Astrocyte (in vitro differentiated cells and primary cell): ENCODE data around the gene CRTC1. TPM values are rescaled to one million over a fixed set of nuclear protein-coding genes. Genes with fewer than 3 reads are reported as not detected.
"Not testable (repeated sequence)": the region's sequence is repeated elsewhere in the genome, so short reads cannot be mapped to it uniquely, and the experiment has no call there.

Experiments
- DNase-seq: peaks from one replicate; pipeline ENCODE4 v3.0.0-alpha.2; 2010; ENCODE audit warnings: low read depth
- FAIRE-seq: peaks from 2 replicates; lab custom pipeline; 2011; peaks lifted over from hg19 to GRCh38; lab: Jason Lieb, UNC
- H2AFZ ChIP-seq: 2 replicates; pipeline ENCODE4 v1.6.0; 2012; ENCODE audit warnings: low read depth, low read length, inconsistent platforms
- H3K27ac ChIP-seq: 2 replicates; pipeline ENCODE4 v1.5.1; 2011; ENCODE audit warnings: low read depth, low read length, inconsistent platforms
- H3K27me3 ChIP-seq: 2 replicates; pipeline ENCODE4 v1.6.0; 2011; ENCODE audit warnings: low read length, inconsistent platforms; ENCODE audit not compliant: insufficient read depth
- H3K36me3 ChIP-seq: 2 replicates; pipeline ENCODE4 v1.5.1; 2011; ENCODE audit warnings: low read length, inconsistent platforms; ENCODE audit not compliant: insufficient read depth
- H3K4me1 ChIP-seq: 2 replicates; pipeline ENCODE4 v1.5.1; 2011; ENCODE audit warnings: low read length, inconsistent platforms; ENCODE audit not compliant: insufficient read depth
- H3K4me2 ChIP-seq: 2 replicates; pipeline ENCODE4 v1.6.0; 2012; ENCODE audit warnings: low read length, inconsistent platforms
- H3K4me3 ChIP-seq: 2 replicates; pipeline ENCODE4 v1.5.1; 2011; ENCODE audit warnings: low read depth, mild to moderate bottlenecking, low read length, inconsistent platforms; ENCODE audit not compliant: insufficient read depth
- H3K79me2 ChIP-seq: 2 replicates; pipeline ENCODE4 v1.6.0; 2012; ENCODE audit warnings: mild to moderate bottlenecking, low read length, inconsistent platforms; ENCODE audit not compliant: insufficient read depth
- H3K9ac ChIP-seq: 2 replicates; pipeline ENCODE4 v1.6.0; 2012; ENCODE audit warnings: mild to moderate bottlenecking, low read length, inconsistent platforms
- H3K9me3 ChIP-seq: 2 replicates; pipeline ENCODE4 v1.5.1; 2012; ENCODE audit warnings: low read depth, mild to moderate bottlenecking, low read length, inconsistent platforms; ENCODE audit not compliant: insufficient read depth
- H4K20me1 ChIP-seq: 2 replicates; pipeline ENCODE4 v1.6.0; 2012; ENCODE audit warnings: low read length, inconsistent platforms; ENCODE audit not compliant: insufficient read depth
- H3K27ac Mint-ChIP-seq: one replicate; pipeline ENCODE4 v1.8.0; 2021; ENCODE audit warnings: mild to moderate bottlenecking, mixed read lengths; ENCODE audit not compliant: unreplicated experiment
- H3K27me3 Mint-ChIP-seq: one replicate; pipeline ENCODE4 v1.8.0; 2021; ENCODE audit warnings: low read depth, mixed read lengths; ENCODE audit not compliant: unreplicated experiment
- H3K36me3 Mint-ChIP-seq: one replicate; pipeline ENCODE4 v1.8.0; 2021; ENCODE audit warnings: low read depth, mixed read lengths; ENCODE audit not compliant: unreplicated experiment
- H3K4me1 Mint-ChIP-seq: one replicate; pipeline ENCODE4 v1.8.0; 2021; ENCODE audit warnings: low read depth, mixed read lengths; ENCODE audit not compliant: unreplicated experiment
- H3K4me3 Mint-ChIP-seq: one replicate; pipeline ENCODE4 v1.8.0; 2021; ENCODE audit warnings: mild to moderate bottlenecking, moderate library complexity, mixed read lengths; ENCODE audit not compliant: unreplicated experiment
- H3K9me3 Mint-ChIP-seq: one replicate; pipeline ENCODE4 v1.8.0; 2021; ENCODE audit warnings: mild to moderate bottlenecking, mixed read lengths; ENCODE audit not compliant: unreplicated experiment
- EZH2 ChIP-seq: IDR thresholded peaks from 2 replicates; pipeline ENCODE4 v1.6.1; 2012; ENCODE audit warnings: mild to moderate bottlenecking, low read length, inconsistent platforms; ENCODE audit not compliant: insufficient read depth
- total RNA-seq: library from RNA; stranded (reverse); gene quantifications from 2 replicates; pipeline ENCODE4 v1.2.1, GENCODE V29; 2021
- TF ChIP-seq, protein P1 (sequence below): IDR thresholded peaks from 2 replicates; pipeline ENCODE4 v1.5.1; 2011; ENCODE audit warnings: low read depth, mild to moderate bottlenecking, inconsistent platforms, low read length, moderate library complexity; ENCODE audit not compliant: insufficient read depth

The CRTC1 gene
- total RNA-seq, 1 donor from 2014 or later: 8.4 TPM

DNA sequence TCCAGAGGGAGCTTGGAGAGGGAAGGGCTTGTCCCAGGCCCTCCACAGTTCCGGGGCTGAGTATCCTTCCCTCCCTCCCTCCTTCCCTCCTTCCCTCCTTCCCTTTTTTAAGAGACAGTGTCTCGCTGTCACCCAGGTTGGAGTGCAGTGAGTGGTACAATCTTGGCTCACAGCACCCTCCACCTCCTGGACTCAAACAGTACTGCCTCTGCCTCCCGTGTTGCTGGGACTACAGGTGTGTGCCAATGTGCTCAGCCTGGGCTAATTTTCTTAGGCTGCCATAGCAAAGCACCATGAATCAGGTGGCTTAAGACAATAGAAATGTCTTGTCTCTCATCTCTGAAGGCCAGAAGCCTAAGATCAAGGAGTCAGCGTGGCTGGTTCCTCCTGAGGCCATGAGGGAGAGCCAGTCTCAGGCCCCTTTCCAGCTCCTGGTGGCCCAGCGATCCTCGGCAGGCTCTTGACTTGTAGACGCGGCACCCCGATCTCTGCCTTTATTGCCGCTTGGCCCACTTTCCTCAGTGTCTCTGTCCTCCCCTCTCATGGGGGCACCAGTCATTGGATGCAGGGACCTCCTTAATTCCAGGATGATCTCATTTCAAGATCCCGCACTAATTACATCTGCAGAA is 47.5 kb downstream of the CRTC1 start:
- H4K20me1 ChIP-seq: peaks cover 64% of the 10 kb centered on the region
- Mint-ChIP-seq H3K27ac (no peak overlapping the region), H3K4me3 (no peak overlapping the region), H3K4me1 (peaks cover 10% of the 10 kb centered on the region), H3K27me3 (peaks cover 3% of the 10 kb centered on the region), H3K9me3 (no peaks in the 10 kb centered on the region), H3K36me3 (peaks cover 6% of the 10 kb centered on the region)
- DNase-seq (no peak), FAIRE-seq (no peak)
- no peak overlapping the region for H3K4me2 ChIP-seq
- H3K79me2 ChIP-seq: no peaks in the 10 kb centered on the region
- H3K4me3 ChIP-seq: no peak overlapping the region
- H3K36me3 ChIP-seq: no peaks in the 10 kb centered on the region
- H3K4me1 ChIP-seq: peaks cover 12% of the 10 kb centered on the region
- TF ChIP-seq, protein P1, sequence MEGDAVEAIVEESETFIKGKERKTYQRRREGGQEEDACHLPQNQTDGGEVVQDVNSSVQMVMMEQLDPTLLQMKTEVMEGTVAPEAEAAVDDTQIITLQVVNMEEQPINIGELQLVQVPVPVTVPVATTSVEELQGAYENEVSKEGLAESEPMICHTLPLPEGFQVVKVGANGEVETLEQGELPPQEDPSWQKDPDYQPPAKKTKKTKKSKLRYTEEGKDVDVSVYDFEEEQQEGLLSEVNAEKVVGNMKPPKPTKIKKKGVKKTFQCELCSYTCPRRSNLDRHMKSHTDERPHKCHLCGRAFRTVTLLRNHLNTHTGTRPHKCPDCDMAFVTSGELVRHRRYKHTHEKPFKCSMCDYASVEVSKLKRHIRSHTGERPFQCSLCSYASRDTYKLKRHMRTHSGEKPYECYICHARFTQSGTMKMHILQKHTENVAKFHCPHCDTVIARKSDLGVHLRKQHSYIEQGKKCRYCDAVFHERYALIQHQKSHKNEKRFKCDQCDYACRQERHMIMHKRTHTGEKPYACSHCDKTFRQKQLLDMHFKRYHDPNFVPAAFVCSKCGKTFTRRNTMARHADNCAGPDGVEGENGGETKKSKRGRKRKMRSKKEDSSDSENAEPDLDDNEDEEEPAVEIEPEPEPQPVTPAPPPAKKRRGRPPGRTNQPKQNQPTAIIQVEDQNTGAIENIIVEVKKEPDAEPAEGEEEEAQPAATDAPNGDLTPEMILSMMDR: no peak
- TF ChIP-seq EZH2: no peak
- H2AFZ ChIP-seq: no peak overlapping the region
- no peaks in the 10 kb centered on the region for H3K9me3 ChIP-seq
- H3K27ac ChIP-seq: no peak overlapping the region
- no peaks in the 10 kb centered on the region for H3K27me3 ChIP-seq
- no peak overlapping the region for H3K9ac ChIP-seq

DNA sequence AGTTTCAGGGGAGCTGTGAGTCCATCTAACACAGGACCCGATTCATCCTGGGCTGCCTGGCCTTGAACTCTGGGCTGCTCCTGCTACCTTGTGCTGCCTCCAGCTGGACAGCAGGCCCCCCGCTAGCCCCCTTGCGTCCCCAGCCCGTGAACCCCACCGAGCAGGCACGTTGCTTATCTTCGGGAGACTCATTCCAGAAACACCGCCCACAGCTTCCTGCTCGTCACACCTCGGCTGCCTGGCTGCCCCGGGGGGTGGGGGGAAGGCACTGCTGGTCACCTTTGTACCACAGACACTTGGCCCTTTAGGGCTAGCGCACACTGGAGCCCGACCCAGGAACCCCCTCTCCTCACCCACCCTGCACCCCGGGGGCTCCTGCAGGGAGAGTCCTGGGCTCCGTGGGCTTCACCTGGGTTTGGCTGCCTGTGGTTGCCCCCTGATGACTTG is 48.1 kb downstream of the CRTC1 start:
- Mint-ChIP-seq H3K36me3 (peaks cover 6% of the 10 kb centered on the region), H3K4me3 (no peak overlapping the region), H3K27ac (no peak overlapping the region), H3K9me3 (no peaks in the 10 kb centered on the region), H3K4me1 (peaks cover 10% of the 10 kb centered on the region), H3K27me3 (peaks cover 3% of the 10 kb centered on the region)
- H3K9ac ChIP-seq: no peak overlapping the region
- peaks cover 66% of the 10 kb centered on the region for H4K20me1 ChIP-seq
- H2AFZ ChIP-seq: no peak overlapping the region
- no peaks in the 10 kb centered on the region for H3K79me2 ChIP-seq
- no peak for FAIRE-seq
- no peak overlapping the region for H3K4me2 ChIP-seq
- peaks cover 12% of the 10 kb centered on the region for H3K4me1 ChIP-seq
- no peak overlapping the region for H3K27ac ChIP-seq
- no peaks in the 10 kb centered on the region for H3K9me3 ChIP-seq
- TF ChIP-seq EZH2: no peak
- TF ChIP-seq, protein P1: no peak
- H3K27me3 ChIP-seq: no peaks in the 10 kb centered on the region
- H3K4me3 ChIP-seq: no peak overlapping the region
- peak; percentile 26 for DNase-seq
- H3K36me3 ChIP-seq: no peaks in the 10 kb centered on the region

DNA sequence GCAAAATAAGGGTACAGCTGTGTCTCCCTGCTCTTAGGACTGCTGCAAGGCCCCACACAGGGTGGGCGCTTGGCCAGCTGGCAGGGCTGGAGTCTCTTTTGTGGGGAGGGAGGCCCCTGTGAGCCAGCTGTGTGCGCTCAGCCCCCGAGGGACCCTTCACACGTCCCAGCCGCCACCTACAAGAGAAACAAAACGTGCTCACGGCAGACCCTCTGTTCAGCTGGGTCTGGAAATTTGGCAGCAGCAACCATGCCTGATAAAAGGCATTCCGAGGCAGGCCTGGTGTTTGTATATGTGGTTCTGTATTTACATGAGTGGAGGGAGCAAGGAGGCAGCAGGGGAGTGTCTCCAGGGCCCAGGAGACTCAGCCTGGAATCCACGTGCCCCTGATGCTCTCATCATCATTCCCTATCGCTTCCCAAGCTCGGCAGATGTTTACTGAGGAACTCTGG is 49.7 kb downstream of the CRTC1 start:
- Histone ChIP-seq H3K27me3 (no peaks in the 10 kb centered on the region), H3K36me3 (no peaks in the 10 kb centered on the region), H3K4me2 (no peak overlapping the region), H3K27ac (no peak overlapping the region), H3K79me2 (no peaks in the 10 kb centered on the region), H2AFZ (no peak overlapping the region), H4K20me1 (peaks cover 73% of the 10 kb centered on the region), H3K9me3 (no peaks in the 10 kb centered on the region), H3K4me3 (no peak overlapping the region), H3K9ac (no peak overlapping the region), H3K4me1 (peaks cover 12% of the 10 kb centered on the region)
- TF ChIP-seq, protein P1: no peak
- TF ChIP-seq EZH2: no peak
- DNase-seq (peak; percentile 65), FAIRE-seq (no peak)
- H3K27me3 Mint-ChIP-seq: peaks cover 7% of the 10 kb centered on the region
- no peaks in the 10 kb centered on the region for H3K9me3 Mint-ChIP-seq
- H3K4me3 Mint-ChIP-seq: no peak overlapping the region
- H3K36me3 Mint-ChIP-seq: peaks cover 9% of the 10 kb centered on the region
- H3K27ac Mint-ChIP-seq: no peak overlapping the region
- H3K4me1 Mint-ChIP-seq: peaks cover 14% of the 10 kb centered on the region

DNA sequence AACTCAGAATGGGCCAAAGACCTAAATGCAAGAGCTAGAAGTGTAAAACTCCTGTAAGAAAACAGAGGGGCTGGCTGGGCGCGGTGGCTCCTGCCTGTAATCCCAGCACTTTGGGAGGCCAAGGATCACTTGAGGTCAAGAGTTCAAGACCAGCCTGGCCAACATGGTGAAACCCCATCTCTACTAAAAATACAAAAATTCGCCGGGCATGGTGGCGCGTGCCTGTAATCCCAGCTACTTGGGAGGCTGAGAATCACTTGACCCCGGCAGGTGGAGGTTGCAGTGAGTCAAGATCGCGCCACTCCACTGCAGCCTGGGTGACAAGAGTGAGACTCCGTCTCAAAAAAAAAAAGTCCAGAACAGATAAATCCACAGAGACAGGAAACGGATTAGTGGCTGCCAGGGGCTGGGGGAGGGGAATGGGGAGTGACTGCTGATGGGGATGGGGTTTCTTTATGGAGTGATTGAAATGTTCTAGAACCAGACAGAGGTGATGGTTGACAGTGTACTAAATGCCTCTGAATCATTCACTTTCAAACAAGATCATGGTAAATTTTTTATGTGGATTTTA is 50.4 kb downstream of the CRTC1 start:
- not testable (repeated sequence) for H3K9me3 ChIP-seq, H3K4me3 Mint-ChIP-seq, H3K27me3 ChIP-seq, H3K9me3 Mint-ChIP-seq, H3K36me3 Mint-ChIP-seq, H2AFZ ChIP-seq, H3K4me2 ChIP-seq, FAIRE-seq, H3K27me3 Mint-ChIP-seq, H3K27ac ChIP-seq, DNase-seq, H3K9ac ChIP-seq, H3K4me3 ChIP-seq, H3K36me3 ChIP-seq, H3K27ac Mint-ChIP-seq, H3K79me2 ChIP-seq
- H3K4me1 Mint-ChIP-seq: peaks cover 14% of the 10 kb centered on the region
- H4K20me1 ChIP-seq: peaks cover 70% of the 10 kb centered on the region
- peaks cover 12% of the 10 kb centered on the region for H3K4me1 ChIP-seq
